K562 (cell line): Measurements from ENCODE around the gene SMG9. TPM values are rescaled to one million over a fixed set of nuclear protein-coding genes. Genes with fewer than 3 reads are reported as not detected.

ENCODE experiments used
- BCL6 ChIP-seq: fragments of 250-450 bp; sonication (Bioruptor Pico); IDR thresholded peaks from 2 replicates; pipeline ENCODE4 v1.4.0; 2020
- CAMTA2 ChIP-seq: fragments of 250-450 bp; sonication (Bioruptor Pico); conservative IDR thresholded peaks from 2 replicates; pipeline ENCODE4 v1.5.1; 2022
- CC2D1A ChIP-seq: fragments of 450-650 bp; IDR thresholded peaks from 2 replicates; pipeline ENCODE4 v1.6.1; 2017; ENCODE audit warnings: mild to moderate bottlenecking
- CEBPZ ChIP-seq: fragments of 150-350 bp; IDR thresholded peaks from 2 replicates; pipeline ENCODE4 v1.6.1; 2014; ENCODE audit warnings: low read depth, mild to moderate bottlenecking, low read length, borderline replicate concordance
- CSDE1 ChIP-seq, 2 experiments: fragments of 450-650 bp; IDR thresholded peaks; 2 replicates each; pipeline ENCODE4 v1.6.1; 2016; ENCODE audit warnings: mild to moderate bottlenecking in 1 of 2
- CTBP1 ChIP-seq: fragments of 450-650 bp; IDR thresholded peaks from 2 replicates; pipeline ENCODE4 v1.6.1; 2016; ENCODE audit warnings: borderline replicate concordance
- CXXC5 ChIP-seq: fragments of 250-450 bp; sonication (Bioruptor Pico); IDR thresholded peaks from 2 replicates; pipeline ENCODE4 v1.8.0; 2022; ENCODE audit warnings: inconsistent platforms, mild to moderate bottlenecking, moderate library complexity
- DDX20 ChIP-seq: fragments of 450-650 bp; IDR thresholded peaks from 2 replicates; pipeline ENCODE4 v1.6.1; 2016; ENCODE audit warnings: missing genetic modification characterization, low read depth, mild to moderate bottlenecking, missing compliant biosample characterization, moderate library complexity
- DLX4 ChIP-seq: fragments of 250-450 bp; sonication (Bioruptor Pico); IDR thresholded peaks from 2 replicates; pipeline ENCODE4 v1.6.1; 2021; ENCODE audit warnings: mild to moderate bottlenecking
- DPF2 ChIP-seq: fragments of 450-650 bp; IDR thresholded peaks from 2 replicates; pipeline ENCODE4 v1.6.1; 2016
- HLTF ChIP-seq: fragments of 450-650 bp; IDR thresholded peaks from 2 replicates; pipeline ENCODE4 v1.6.1; 2016
- MIER1 ChIP-seq: fragments of 450-650 bp; IDR thresholded peaks from 2 replicates; pipeline ENCODE4 v1.6.1; 2016; ENCODE audit warnings: antibody characterized with exemption, mild to moderate bottlenecking, low read depth
- NR0B1 ChIP-seq: fragments of 450-650 bp; IDR thresholded peaks from one replicate; pipeline ENCODE4 v1.6.1; 2018; ENCODE audit warnings: mild to moderate bottlenecking, moderate library complexity; ENCODE audit not compliant: partially characterized antibody
- RFX7 ChIP-seq: fragments of 250-450 bp; sonication (Bioruptor Pico); IDR thresholded peaks from 2 replicates; pipeline ENCODE4 v1.5.1; 2021; ENCODE audit warnings: mild to moderate bottlenecking
- RNF2 ChIP-seq: sonication (generic); IDR thresholded peaks from 2 replicates; pipeline ENCODE4 v1.6.1; 2016
- SETDB1 ChIP-seq: IDR thresholded peaks from one replicate; pipeline ENCODE4 v1.6.1; 2012; ENCODE audit warnings: low read length, control low read depth, inconsistent platforms
- SMARCA4 ChIP-seq: fragments of 450-650 bp; IDR thresholded peaks from 2 replicates; pipeline ENCODE4 v1.6.1; 2016
- TAF1 ChIP-seq: IDR thresholded peaks from 2 replicates; pipeline ENCODE4 v1.6.1; 2011; ENCODE audit warnings: mild to moderate bottlenecking, low read length, moderate library complexity; ENCODE audit not compliant: insufficient read depth, control insufficient read depth, severe bottlenecking; ENCODE audit errors: extremely low read depth
- TBL1XR1 ChIP-seq, 2 experiments: IDR thresholded peaks; 2 replicates each; pipeline ENCODE4 v1.6.1; 2012; ENCODE audit warnings: improper control_type of control experiment in 2 of 2, low read length in 2 of 2, mild to moderate bottlenecking in 1 of 2
- TRIM24 ChIP-seq, 2 experiments: fragments of 450-650 bp; IDR thresholded peaks; 2 replicates each; pipeline ENCODE4 v1.6.1; 2016
- ZFP36 ChIP-seq: fragments of 150-350 bp; IDR thresholded peaks from 2 replicates; pipeline ENCODE4 v1.6.1; 2018; ENCODE audit warnings: low read length, low read depth; ENCODE audit not compliant: partially characterized antibody
- ZNF121 ChIP-seq: sonication (generic); formaldehyde crosslinking; conservative IDR thresholded peaks from 2 replicates; pipeline ENCODE4 v1.8.0; 2022; ENCODE audit warnings: missing genetic modification reagents
- ZNF23 ChIP-seq: fragments of 250-450 bp; sonication (Bioruptor Pico); IDR thresholded peaks from 2 replicates; pipeline ENCODE4 v1.4.0; 2020; ENCODE audit warnings: mild to moderate bottlenecking
- ZNF274 ChIP-seq: IDR thresholded peaks from 2 replicates; pipeline ENCODE4 v1.6.1; 2011; ENCODE audit warnings: low read depth, mild to moderate bottlenecking, low read length, moderate library complexity, borderline replicate concordance
- ZNF589 ChIP-seq: fragments of 200-800 bp; sonication (Bioruptor generic); IDR thresholded peaks from 2 replicates; pipeline ENCODE4 v1.6.1; 2016; ENCODE audit warnings: low read depth, missing genetic modification characterization, missing compliant biosample characterization
- ZNF655 ChIP-seq: fragments of 250-450 bp; sonication (Bioruptor Pico); IDR thresholded peaks from 2 replicates; pipeline ENCODE4 v1.5.0; 2021
- polyA plus RNA-seq, 8 experiments: library from polyadenylated mRNA; depleted of rRNA in 4 of 8; stranded (reverse) in 5 of 8; unstranded in 3 of 8; fragments of >200 nt; fragmentation: Nextera tagmentation in 2 of 8; fragmentation: Illumina TruSeq in 1 of 8; extraction: Ambion mirVana in 2 of 8; extraction: Trizol in 1 of 8; gene quantifications; 2 replicates each; pipeline versions ENCODE4 v1.2.1 to v1.2.3, GENCODE V29; 2011 to 2014; ENCODE audit warnings: inconsistent platforms in 1 of 8, missing spikeins in 1 of 8
- total RNA-seq, 7 experiments: library from RNA; depleted of rRNA in 6 of 7; stranded (reverse); fragments of >200 nt in 6 of 7; fragmentation: Illumina TruSeq in 2 of 7; extraction: Trizol in 2 of 7; gene quantifications; 2 replicates each; pipeline versions ENCODE4 v1.2.1 to v1.2.3, GENCODE V29; 2011 to 2021; ENCODE audit warnings: low replicate concordance in 1 of 7

The SMG9 gene
- total and polyA plus RNA-seq, 9 of the 15 experiments (the other 6 are each of a cell fraction or from before 2014, with no cell fraction given) = 1.7 to 79.7 (median 40.2) TPM

- TF ChIP-seq DDX20 (tag) (no peak), HLTF (peak; percentile 83), RFX7 (no peak), TBL1XR1 (IDR thresholded peaks at IDR 0.05; ENCODE audit: low read length in 2 of 2) (no peak), TRIM24 (IDR thresholded peaks at IDR 0.05) (peak in 1 of 2 experiments; percentile 8; a peak in 1 of 4 replicates), ZNF121 (no peak), CEBPZ (no peak), SETDB1 (no peak), RNF2 (no peak), CTBP1 (no peak), MIER1 (0 out of 2 replicates have a peak, but pooled peaks have one; percentile 15), DPF2 (no peak), DLX4 (CRISPR knock-in tag) (no peak), BCL6 (CRISPR knock-in tag) (no peak), ZNF23 (CRISPR knock-in tag) (no peak), ZFP36 (no peak), CAMTA2 (no peak), NR0B1 (no peak), ZNF274 (no peak), ZNF655 (CRISPR knock-in tag) (no peak), CSDE1 (IDR thresholded peaks at IDR 0.05) (no peak), ZNF589 (CRISPR knock-in tag) (no peak), CXXC5 (CRISPR knock-in tag) (no peak), SMARCA4 (no peak), CC2D1A (no peak), TAF1 (no peak)
Measured at GRCh38 chr19:43783636-43784035, 28.9 kb upstream of the SMG9 start (continued).
